ENCODE results near the gene NRN1.
"Not testable (repeated sequence)": the region's sequence is repeated elsewhere in the genome, so short reads cannot be mapped to it uniquely, and the experiment has no call there.

Gene NRN1

GRCh38 chr6:6006428-6007365, at the start of gene NRN1:
Gene NRN1 (minus strand): TSS chr6:6006925. CDS start chr6:6006749, 176 bp downstream.
- DNase-seq (ENCODE audit: low read depth): no peak

GRCh38 chr6:6052216-6052615, 45.5 kb upstream of the NRN1 start:
- DNase-seq (ENCODE audit: low read depth): no peak

GRCh38 chr6:6046716-6047115, 40.0 kb upstream of the NRN1 start:
- no peak for DNase-seq (ENCODE audit: low read depth)

- no peak for DNase-seq (ENCODE audit: low read depth)
Measured at GRCh38 chr6:6039946-6040509, 33.3 kb upstream of the NRN1 start.

- no peak for DNase-seq (ENCODE audit: low read depth)
Measured at GRCh38 chr6:6037179-6037578, 30.5 kb upstream of the NRN1 start.

- DNase-seq (ENCODE audit: low read depth): no peak
Measured at GRCh38 chr6:6033858-6034257, 27.1 kb upstream of the NRN1 start.

- DNase-seq (ENCODE audit: low read depth): no peak
Measured at GRCh38 chr6:6026513-6027205, 19.9 kb upstream of the NRN1 start.

- no peak for DNase-seq (ENCODE audit: low read depth)
Measured at GRCh38 chr6:6025736-6026135, 19.0 kb upstream of the NRN1 start.

- DNase-seq (ENCODE audit: low read depth): no peak
Measured at GRCh38 chr6:6024220-6024619, 17.5 kb upstream of the NRN1 start.

GRCh38 chr6:6022841-6023240, 16.1 kb upstream of the NRN1 start:
- DNase-seq (ENCODE audit: low read depth): not testable (repeated sequence)

- no peak for DNase-seq (ENCODE audit: low read depth)
Measured at GRCh38 chr6:6008648-6009421, 2.1 kb upstream of the NRN1 start.

GRCh38 chr6:6008089-6008647, 1.4 kb upstream of the NRN1 start:
- no peak for DNase-seq (ENCODE audit: low read depth)

- DNase-seq (ENCODE audit: low read depth): no peak
Measured at GRCh38 chr6:6007366-6008088, 802 bp upstream of the NRN1 start.

GRCh38 chr6:6006006-6006427, 708 bp downstream of the NRN1 start:
- no peak for DNase-seq (ENCODE audit: low read depth)

- no peak for DNase-seq (ENCODE audit: low read depth)
Measured at GRCh38 chr6:6005051-6006005, 1.4 kb downstream of the NRN1 start.

GRCh38 chr6:6004390-6004995, 2.2 kb downstream of the NRN1 start:
- no peak for DNase-seq (ENCODE audit: low read depth)

GRCh38 chr6:6003621-6004366, 2.9 kb downstream of the NRN1 start:
- no peak for DNase-seq (ENCODE audit: low read depth)

GRCh38 chr6:6002848-6003620, 3.7 kb downstream of the NRN1 start:
- DNase-seq (ENCODE audit: low read depth): no peak

Measured in activated T-helper 1 cell treated with Interleukin-2 at 50 U/mL for 16 hours (primary cell).